ENCODE measurements around the gene XRCC1.

XRCC1 gene

GRCh38 chr19:43572171-43572588 is 3.1 kb downstream of the XRCC1 start:
- peak overlapping the region; percentile 31; the same call in 1 of the 2 replicates for H3K27ac ChIP-seq
- TF ChIP-seq ZFX (IDR thresholded peaks at IDR 0.05; ENCODE audit: borderline replicate concordance) (no peak), CTCF (IDR thresholded peaks at IDR 0.05) (no peak)

GRCh38 chr19:43570174-43570791 is 5.0 kb downstream of the XRCC1 start:
- H3K27ac ChIP-seq: no peak overlapping the region
- no peak for TF ChIP-seq ZFX (IDR thresholded peaks at IDR 0.05; ENCODE audit: borderline replicate concordance)
- TF ChIP-seq CTCF (IDR thresholded peaks at IDR 0.05): no peak

GRCh38 chr19:43569657-43570056 is 5.7 kb downstream of the XRCC1 start:
- TF ChIP-seq CTCF (IDR thresholded peaks at IDR 0.05): no peak
- TF ChIP-seq ZFX (IDR thresholded peaks at IDR 0.05; ENCODE audit: borderline replicate concordance): no peak
- no peak overlapping the region for H3K27ac ChIP-seq

- no peak overlapping the region for H3K27ac ChIP-seq
- TF ChIP-seq CTCF (IDR thresholded peaks at IDR 0.05): no peak
- no peak for TF ChIP-seq ZFX (IDR thresholded peaks at IDR 0.05; ENCODE audit: borderline replicate concordance)
Observed at GRCh38 chr19:43564800-43565199, 10.5 kb downstream of the XRCC1 start.

GRCh38 chr19:43563816-43564457 is 11.4 kb downstream of the XRCC1 start:
- H3K27ac ChIP-seq: no peak overlapping the region
- no peak for TF ChIP-seq CTCF (IDR thresholded peaks at IDR 0.05)
- TF ChIP-seq ZFX (IDR thresholded peaks at IDR 0.05; ENCODE audit: borderline replicate concordance): no peak

GRCh38 chr19:43562698-43563241 is 12.6 kb downstream of the XRCC1 start:
- no peak overlapping the region for H3K27ac ChIP-seq
- TF ChIP-seq ZFX (IDR thresholded peaks at IDR 0.05; ENCODE audit: borderline replicate concordance): no peak
- no peak for TF ChIP-seq CTCF (IDR thresholded peaks at IDR 0.05)

GRCh38 chr19:43562226-43562697 is 13.1 kb downstream of the XRCC1 start:
- no peak overlapping the region for H3K27ac ChIP-seq
- TF ChIP-seq CTCF (IDR thresholded peaks at IDR 0.05): no peak
- TF ChIP-seq ZFX (IDR thresholded peaks at IDR 0.05; ENCODE audit: borderline replicate concordance): no peak

Measured in 22Rv1 (cell line).